Measurements from ENCODE around the gene DIP2C.

DNA sequence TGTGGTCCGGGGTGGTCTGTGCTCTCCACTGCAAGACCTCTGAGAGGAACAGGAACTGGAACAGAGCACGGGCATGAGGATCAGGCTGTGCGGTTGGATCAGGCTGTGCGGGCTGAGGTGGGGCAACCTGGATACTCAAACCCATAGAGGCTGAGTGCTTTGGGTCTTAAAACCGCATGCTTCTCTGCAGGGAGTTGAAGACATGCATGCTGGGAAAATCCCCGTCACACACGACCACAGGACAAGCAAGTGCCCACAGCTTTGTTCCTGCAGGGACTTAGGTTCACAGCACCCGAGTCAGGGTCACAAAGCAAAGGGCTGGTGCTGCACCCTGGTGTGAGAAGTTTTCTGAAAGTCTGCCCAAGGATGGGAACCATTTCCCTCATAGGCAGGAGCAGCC is 333.0 kb downstream of the DIP2C start:
- TF ChIP-seq, protein P1, sequence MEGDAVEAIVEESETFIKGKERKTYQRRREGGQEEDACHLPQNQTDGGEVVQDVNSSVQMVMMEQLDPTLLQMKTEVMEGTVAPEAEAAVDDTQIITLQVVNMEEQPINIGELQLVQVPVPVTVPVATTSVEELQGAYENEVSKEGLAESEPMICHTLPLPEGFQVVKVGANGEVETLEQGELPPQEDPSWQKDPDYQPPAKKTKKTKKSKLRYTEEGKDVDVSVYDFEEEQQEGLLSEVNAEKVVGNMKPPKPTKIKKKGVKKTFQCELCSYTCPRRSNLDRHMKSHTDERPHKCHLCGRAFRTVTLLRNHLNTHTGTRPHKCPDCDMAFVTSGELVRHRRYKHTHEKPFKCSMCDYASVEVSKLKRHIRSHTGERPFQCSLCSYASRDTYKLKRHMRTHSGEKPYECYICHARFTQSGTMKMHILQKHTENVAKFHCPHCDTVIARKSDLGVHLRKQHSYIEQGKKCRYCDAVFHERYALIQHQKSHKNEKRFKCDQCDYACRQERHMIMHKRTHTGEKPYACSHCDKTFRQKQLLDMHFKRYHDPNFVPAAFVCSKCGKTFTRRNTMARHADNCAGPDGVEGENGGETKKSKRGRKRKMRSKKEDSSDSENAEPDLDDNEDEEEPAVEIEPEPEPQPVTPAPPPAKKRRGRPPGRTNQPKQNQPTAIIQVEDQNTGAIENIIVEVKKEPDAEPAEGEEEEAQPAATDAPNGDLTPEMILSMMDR (conservative IDR thresholded peaks at IDR 0.05; ENCODE audit: low read length) = 0 out of 2 replicates have a peak, but pooled peaks have one; percentile 18
- no peak for TF ChIP-seq EZH2phosphoT487 (IDR thresholded peaks at IDR 0.05; ENCODE audit: borderline replicate concordance)

All from Loucy (cell line).